Forelimb muscle (tissue), 1 donor: ENCODE measurements around the gene PAPOLB. TPM values are rescaled to one million over a fixed set of nuclear protein-coding genes. Genes with fewer than 3 reads are reported as not detected.
"Not testable (repeated sequence)": the region's sequence is repeated elsewhere in the genome, so short reads cannot be mapped to it uniquely, and the experiment has no call there.

Experiments used
- DNase-seq: peaks from one replicate; pipeline ENCODE4 v3.0.0-alpha.2; 2013; ENCODE audit warnings: low read depth
- polyA plus RNA-seq: library from polyadenylated mRNA; unstranded; fragments of 120-200 nt; gene quantifications from one replicate; pipeline ENCODE4 v1.2.1, GENCODE V29; 2013; ENCODE audit not compliant: insufficient read length

Gene PAPOLB
- polyA plus RNA-seq, result 0.05 TPM

GRCh38 chr7:4861673-4862072 lies at the start of gene PAPOLB:
Gene PAPOLB (minus strand): TSS chr7:4862030. CDS start chr7:4861810, 220 bp downstream.
- no peak for DNase-seq

GRCh38 chr7:4911111-4911828 lies 49.4 kb upstream of the PAPOLB start:
- no peak for DNase-seq

- no peak for DNase-seq
These were observed 44.9 kb upstream of the PAPOLB start for GRCh38 chr7:4906682-4907081.

- no peak for DNase-seq
These were observed 43.3 kb upstream of the PAPOLB start for GRCh38 chr7:4905171-4905570.

GRCh38 chr7:4904346-4904745 lies 42.5 kb upstream of the PAPOLB start:
- DNase-seq, result no peak

GRCh38 chr7:4895766-4896165 lies 33.9 kb upstream of the PAPOLB start:
- DNase-seq, result no peak

GRCh38 chr7:4894482-4894881 lies 32.7 kb upstream of the PAPOLB start:
- DNase-seq, result no peak

- DNase-seq, result no peak
These were observed 32.2 kb upstream of the PAPOLB start for GRCh38 chr7:4893929-4894475.

GRCh38 chr7:4893188-4893587 lies 31.4 kb upstream of the PAPOLB start:
- DNase-seq, result not testable (repeated sequence)

GRCh38 chr7:4891522-4891921 lies 29.7 kb upstream of the PAPOLB start:
- not testable (repeated sequence) for DNase-seq

- DNase-seq, result no peak
These were observed 27.9 kb upstream of the PAPOLB start for GRCh38 chr7:4889682-4890081.

GRCh38 chr7:4888161-4888560 lies 26.3 kb upstream of the PAPOLB start:
- no peak for DNase-seq

- DNase-seq, result no peak
These were observed 24.8 kb upstream of the PAPOLB start for GRCh38 chr7:4886671-4887070.

- DNase-seq, result no peak
These were observed 23.5 kb upstream of the PAPOLB start for GRCh38 chr7:4885317-4885807.

GRCh38 chr7:4884164-4884563 lies 22.3 kb upstream of the PAPOLB start:
- DNase-seq, result no peak

GRCh38 chr7:4883372-4884144 lies 21.7 kb upstream of the PAPOLB start, which contains the start of gene RADIL:
Gene RADIL (minus strand): TSS chr7:4883716. CDS start chr7:4878139, 5,577 bp downstream.
- DNase-seq, result peak; percentile 46

GRCh38 chr7:4883033-4883371 lies 21.2 kb upstream of the PAPOLB start:
- no peak for DNase-seq

GRCh38 chr7:4882169-4883032 lies 20.6 kb upstream of the PAPOLB start:
- peak; percentile 88 for DNase-seq

- DNase-seq, result no peak
These were observed 18.4 kb upstream of the PAPOLB start for GRCh38 chr7:4880218-4880617.

- DNase-seq, result no peak
These were observed 17.7 kb upstream of the PAPOLB start for GRCh38 chr7:4879396-4880081.
